IMR-90 (cell line): ENCODE measurements around the gene ARHGEF17. TPM values are rescaled to one million over a fixed set of nuclear protein-coding genes. Genes with fewer than 3 reads are reported as not detected.

Experiments used
- ATAC-seq: fragments of 200-7000 bp; cut with Tn5 transposase; 2 replicates; pipeline ENCODE4 v1.9.1; 2020; ENCODE audit warnings: low read depth, mild to moderate bottlenecking, moderate library complexity
- BruUV-seq: library from RNA; stranded (reverse); fragments of 400-500 nt; replicated peaks from 2 replicates; lab custom pipeline; 2021; lab: Mats Ljungman, UMichigan
- CTCF ChIA-PET: fragments of 300-600 bp; formaldehyde crosslinking; extraction: SDS; loops from one replicate; lab custom pipeline; 2021; ENCODE audit warnings: antibody characterized with exemption; lab: Yijun Ruan, JAX
- POLR2A ChIA-PET: fragments of 300-600 bp; sonication (Branson Sonifier 250); formaldehyde crosslinking; loops from one replicate; lab custom pipeline; 2022; ENCODE audit warnings: antibody characterized with exemption; ENCODE audit not compliant: unreplicated experiment; lab: Charles Lee
- DNase-seq: peaks from one replicate; pipeline ENCODE4 v3.0.0; 2013
- H2AFZ ChIP-seq: replicated peaks from 2 replicates; pipeline ENCODE3; 2013; ENCODE audit warnings: low read length, mild to moderate bottlenecking; ENCODE audit not compliant: poor library complexity
- H2AK5ac ChIP-seq: 2 replicates; pipeline ENCODE4 v1.6.1; 2013; ENCODE audit warnings: low read depth, low read length, inconsistent platforms
- H2AK9ac ChIP-seq: replicated peaks from 2 replicates; pipeline ENCODE3; 2013; ENCODE audit warnings: mild to moderate bottlenecking, low read depth, low read length, moderate library complexity; ENCODE audit not compliant: poor library complexity
- H2BK120ac ChIP-seq: 2 replicates; pipeline ENCODE4 v1.6.1; 2013; ENCODE audit warnings: low read depth, low read length, inconsistent platforms
- H2BK15ac ChIP-seq: 3 replicates; pipeline ENCODE4 v1.6.1; 2013; ENCODE audit warnings: low read depth, low read length, inconsistent platforms
- H2BK20ac ChIP-seq: 2 replicates; pipeline ENCODE4 v1.6.1; 2013; ENCODE audit warnings: low read depth, mild to moderate bottlenecking, inconsistent platforms, low read length, moderate library complexity
- H2BK5ac ChIP-seq: 2 replicates; pipeline ENCODE4 v1.6.1; 2013; ENCODE audit warnings: mild to moderate bottlenecking, low read depth, low read length, inconsistent platforms; ENCODE audit not compliant: poor library complexity, severe bottlenecking
- H3K14ac ChIP-seq: replicated peaks from 2 replicates; pipeline ENCODE4 v1.6.1; 2013; ENCODE audit warnings: low read depth, low read length, inconsistent platforms
- H3K18ac ChIP-seq: 2 replicates; pipeline ENCODE4 v1.6.1; 2013; ENCODE audit warnings: low read depth, low read length, control low read depth
- H3K23ac ChIP-seq: 2 replicates; pipeline ENCODE4 v1.6.1; 2013; ENCODE audit warnings: low read depth, low read length, inconsistent platforms
- H3K27ac ChIP-seq: 2 replicates; pipeline ENCODE4 v1.5.1; 2013; ENCODE audit warnings: mild to moderate bottlenecking, control low read depth, low read length; ENCODE audit not compliant: insufficient read depth
- H3K27me3 ChIP-seq: 2 replicates; pipeline ENCODE4 v1.6.1; 2013; ENCODE audit warnings: low read length; ENCODE audit not compliant: control insufficient read depth, insufficient read depth
- H3K36me3 ChIP-seq: 2 replicates; pipeline ENCODE4 v1.6.1; 2013; ENCODE audit warnings: low read length, mixed read lengths; ENCODE audit not compliant: control insufficient read depth, insufficient read depth
- H3K4ac ChIP-seq: 2 replicates; pipeline ENCODE4 v1.6.1; 2013; ENCODE audit warnings: low read depth, low read length, inconsistent platforms
- H3K4me1 ChIP-seq: 2 replicates; pipeline ENCODE4 v1.6.1; 2013; ENCODE audit warnings: low read length, mixed read lengths; ENCODE audit not compliant: control insufficient read depth, insufficient read depth
- H3K4me2 ChIP-seq: 2 replicates; pipeline ENCODE4 v1.6.1; 2013; ENCODE audit warnings: low read depth, mild to moderate bottlenecking, control low read depth, low read length, moderate library complexity
- H3K4me3 ChIP-seq: 2 replicates; pipeline ENCODE4 v1.5.1; 2013; ENCODE audit warnings: low read depth, mild to moderate bottlenecking, control low read depth, low read length, moderate library complexity; ENCODE audit not compliant: insufficient read depth
- H3K56ac ChIP-seq: 2 replicates; pipeline ENCODE4 v1.6.1; 2013; ENCODE audit warnings: low read length, inconsistent platforms; ENCODE audit not compliant: insufficient read depth; ENCODE audit errors: extremely low read depth
- H3K79me1 ChIP-seq, 2 experiments: 2 replicates each; pipeline ENCODE4 v1.6.1; 2013; ENCODE audit warnings: low read length in 2 of 2, inconsistent platforms in 1 of 2, low read depth in 1 of 2
- H3K9ac ChIP-seq: 2 replicates; pipeline ENCODE4 v1.6.1; 2013; ENCODE audit warnings: low read depth, low read length, control low read depth
- H3K9me1 ChIP-seq: 2 replicates; pipeline ENCODE4 v1.6.1; 2013; ENCODE audit warnings: low read length, inconsistent platforms; ENCODE audit not compliant: insufficient read depth
- H3K9me3 ChIP-seq: 2 replicates; pipeline ENCODE4 v1.6.1; 2013; ENCODE audit warnings: low read length; ENCODE audit not compliant: control insufficient read depth, insufficient read depth
- H4K20me1 ChIP-seq: 2 replicates; pipeline ENCODE4 v1.6.1; 2013; ENCODE audit warnings: low read length, inconsistent platforms; ENCODE audit not compliant: insufficient read depth
- H4K5ac ChIP-seq: 2 replicates; pipeline ENCODE4 v1.6.1; 2013; ENCODE audit warnings: mild to moderate bottlenecking, low read depth, low read length, control low read depth
- H4K8ac ChIP-seq, 2 experiments: 2 replicates each; pipeline ENCODE4 v1.6.1; 2013; ENCODE audit warnings: low read depth in 2 of 2, low read length in 2 of 2, control low read depth in 1 of 2, inconsistent platforms in 1 of 2
- H4K91ac ChIP-seq: 2 replicates; pipeline ENCODE4 v1.6.1; 2013; ENCODE audit warnings: low read depth, low read length, inconsistent platforms; ENCODE audit not compliant: insufficient read depth
- BHLHE40 ChIP-seq: fragments of 150-350 bp; IDR thresholded peaks from 2 replicates; pipeline ENCODE4 v1.6.1; 2016; ENCODE audit warnings: mild to moderate bottlenecking, low read depth, low read length
- CEBPB ChIP-seq: IDR thresholded peaks from 2 replicates; pipeline ENCODE4 v1.6.1; 2012; ENCODE audit warnings: low read depth, low read length, improper control_type of control experiment
- CHD1 ChIP-seq: IDR thresholded peaks from 2 replicates; pipeline ENCODE4 v1.6.1; 2012; ENCODE audit warnings: low read depth, low read length, improper control_type of control experiment
- ELK1 ChIP-seq: fragments of 150-350 bp; IDR thresholded peaks from 2 replicates; pipeline ENCODE4 v1.6.1; 2016; ENCODE audit warnings: low read depth, mild to moderate bottlenecking, low read length, moderate library complexity, borderline replicate concordance
- FOS ChIP-seq: fragments of 150-350 bp; IDR thresholded peaks from 2 replicates; pipeline ENCODE4 v1.6.1; 2016; ENCODE audit warnings: low read depth, low read length
- MAFK ChIP-seq: IDR thresholded peaks from 2 replicates; pipeline ENCODE4 v1.6.1; 2012; ENCODE audit warnings: low read depth, low read length, improper control_type of control experiment
- MXI1 ChIP-seq: IDR thresholded peaks from 2 replicates; pipeline ENCODE4 v1.6.1; 2012; ENCODE audit warnings: low read depth, mild to moderate bottlenecking, low read length, moderate library complexity, borderline replicate concordance
- NFE2L2 ChIP-seq: fragments of 150-350 bp; IDR thresholded peaks from 2 replicates; pipeline ENCODE4 v1.6.1; 2016; ENCODE audit warnings: low read depth, mild to moderate bottlenecking, low read length
- RAD21 ChIP-seq: IDR thresholded peaks from 2 replicates; pipeline ENCODE4 v1.6.1; 2012; ENCODE audit warnings: low read length, improper control_type of control experiment
- RCOR1 ChIP-seq: IDR thresholded peaks from 2 replicates; pipeline ENCODE4 v1.6.1; 2012; ENCODE audit warnings: mild to moderate bottlenecking, low read length, improper control_type of control experiment; ENCODE audit not compliant: insufficient replicate concordance
- RFX5 ChIP-seq: IDR thresholded peaks from 2 replicates; pipeline ENCODE4 v1.8.0; 2012; ENCODE audit warnings: low read depth, mild to moderate bottlenecking, low read length, moderate library complexity
- SMC3 ChIP-seq: fragments of 150-350 bp; IDR thresholded peaks from 2 replicates; pipeline ENCODE4 v1.6.1; 2016; ENCODE audit warnings: low read depth, mild to moderate bottlenecking, antibody characterized with exemption, low read length, moderate library complexity
- USF2 ChIP-seq: fragments of 150-350 bp; IDR thresholded peaks from 2 replicates; pipeline ENCODE4 v1.6.1; 2017; ENCODE audit warnings: mild to moderate bottlenecking, antibody characterized with exemption, low read length, low read depth
- WGBS, 2 experiments: methylation state at CpG; one replicate each; pipeline versions ENCODE4 v1.1.5 to v1.1.7; 2013; ENCODE audit warnings: missing lambda C conversion rate in 2 of 2; ENCODE audit not compliant: insufficient read length in 1 of 2; ENCODE audit errors: extremely low coverage in 2 of 2; 5-methylcytosine and 5-hydroxymethylcytosine counted together
- dilution Hi-C: fragments of 300-500 bp; cut with HindIII; formaldehyde crosslinking; loops from one replicate; pipeline ENCODE4 v1.14.3; 2018; ENCODE audit warnings: low sequenced_read_pairs; ENCODE audit not compliant: unreplicated experiment
- in situ Hi-C: fragments of 300-500 bp; cut with MboI; formaldehyde crosslinking; loops from 3 replicates; pipeline ENCODE4 v1.14.3; 2019; ENCODE audit warnings: low sequenced_read_pairs, inconsistent platforms, mixed read lengths
- intact Hi-C: fragments of 100-400 bp; cut with micrococcal nuclease; formaldehyde crosslinking; loops from 2 replicates; pipeline ENCODE4 v1.10.0; 2022
- polyA plus RNA-seq, 3 experiments: library from polyadenylated mRNA; depleted of rRNA; stranded (reverse); fragments of >200 nt; gene quantifications; 2 replicates each; pipeline ENCODE4 v1.2.3, GENCODE V29; 2012; ENCODE audit warnings: low replicate concordance in 1 of 3
- total RNA-seq: library from RNA; depleted of rRNA; stranded (reverse); fragments of >200 nt; gene quantifications from 2 replicates; pipeline ENCODE4 v1.2.3, GENCODE V29; 2012

ARHGEF17 gene
- total and polyA plus RNA-seq, 2 of the 4 experiments (the other 2 are of a cell fraction), result 21.7 to 97.7 TPM

- BruUV-seq, result no TSS peak
- dilution Hi-C loops, result no loop called here
- H3K27me3 ChIP-seq, result peaks cover 16% of the 10 kb centered on the region; the same call in 1 of the 2 replicates
These were observed 24.0 kb upstream of the ARHGEF17 start for GRCh38 chr11:73284106-73284505.

More at GRCh38 chr11:73284106-73284505, 24.0 kb upstream of the ARHGEF17 start:
- no peak overlapping the region for H3K18ac ChIP-seq
- no peak overlapping the region for H2BK5ac ChIP-seq
- H3K9me1 ChIP-seq, result peaks cover 4% of the 10 kb centered on the region
- H2AFZ ChIP-seq, result no peak overlapping the region
- POLR2A ChIA-PET, result no interaction called here
- no peak overlapping the region for H2AK5ac ChIP-seq
- H3K36me3 ChIP-seq, result no peaks in the 10 kb centered on the region
- no peak overlapping the region for H3K56ac ChIP-seq
- H2BK15ac ChIP-seq, result no peak overlapping the region
- no CpG with 5 or more reads among the region's 3 CpGs for WGBS, 2 experiments
- H3K23ac ChIP-seq, result no peak overlapping the region
- peaks cover 5% of the 10 kb centered on the region for H3K4me1 ChIP-seq
- H2BK120ac ChIP-seq, result no peak overlapping the region
- no peak overlapping the region for H2BK20ac ChIP-seq
- TF ChIP-seq CEBPB (no peak), CHD1 (no peak), SMC3 (no peak), RFX5 (no peak), FOS (no peak), BHLHE40 (no peak), RAD21 (no peak), MXI1 (no peak), USF2 (no peak), RCOR1 (no peak), ELK1 (no peak), NFE2L2 (no peak), MAFK (no peak)
- DNase-seq, result no peak
- no peak overlapping the region for H3K27ac ChIP-seq
- H3K4me2 ChIP-seq, result no peak overlapping the region
- no peaks in the 10 kb centered on the region for H4K20me1 ChIP-seq
- H4K5ac ChIP-seq, result no peak overlapping the region
- H3K9me3 ChIP-seq, result no peaks in the 10 kb centered on the region
- no peak for ATAC-seq
- intact Hi-C loops (no loop called here), in situ Hi-C loops (loop anchor here (10.0 kb wide), 1 partner anchor 559 kb away; no protein-coding TSS in a partner anchor)
- CTCF ChIA-PET, result no interaction called here
- no peak overlapping the region for H4K8ac ChIP-seq
- H3K4ac ChIP-seq, result no peak overlapping the region
- H3K4me3 ChIP-seq, result no peak overlapping the region
- no peak overlapping the region for H3K9ac ChIP-seq
- no peak overlapping the region for H2AK9ac ChIP-seq
- no peak overlapping the region for H4K91ac ChIP-seq
- no peaks in the 10 kb centered on the region for H3K79me1 ChIP-seq
- H3K14ac ChIP-seq, result no peak overlapping the region
